ENCODE measurements around the gene SCIMP. TPM values are rescaled to one million over a fixed set of nuclear protein-coding genes. Genes with fewer than 3 reads are reported as not detected.
"Not testable (repeated sequence)": the region's sequence is repeated elsewhere in the genome, so short reads cannot be mapped to it uniquely, and the experiment has no call there.

Gene SCIMP
- total RNA-seq, 1 donor from 2014 or later, result 2.1 TPM

- Histone ChIP-seq H3K27me3 (ENCODE audit: control insufficient read depth in 3 of 3, insufficient read depth in 3 of 3, low read length in 3 of 3) (no peaks in the 10 kb centered on the region), H3K27ac (ENCODE audit: low read depth, low read length) (no peak overlapping the region), H3K9me3 (ENCODE audit: control insufficient read depth in 3 of 3, low read length in 3 of 3) (no peaks in the 10 kb centered on the region), H3K36me3 (ENCODE audit: control insufficient read depth in 3 of 3, insufficient read depth in 3 of 3, low read length in 3 of 3) (peaks cover 4 to 15% (median 9%) of the 10 kb centered on the region in 3 donors), H3K4me3 (ENCODE audit: low read length in 3 of 3) (no peak overlapping the region), H3K9ac (ENCODE audit: low read depth in 1 of 3, low read length in 3 of 3) (no peak overlapping the region), H3K4me1 (ENCODE audit: control insufficient read depth in 3 of 3, insufficient read depth in 3 of 3, low read length in 3 of 3) (no peaks in the 10 kb centered on the region)
Measured at GRCh38 chr17:5164436-5164835, 70.2 kb downstream of the SCIMP start.

GRCh38 chr17:5161793-5162192, 72.9 kb downstream of the SCIMP start:
- not testable (repeated sequence) for H3K9me3 ChIP-seq (ENCODE audit: control insufficient read depth in 3 of 3, low read length in 3 of 3); H3K27ac ChIP-seq (ENCODE audit: low read depth, low read length); H3K4me3 ChIP-seq (ENCODE audit: low read length in 3 of 3); H3K27me3 ChIP-seq (ENCODE audit: control insufficient read depth in 3 of 3, insufficient read depth in 3 of 3, low read length in 3 of 3); H3K9ac ChIP-seq (ENCODE audit: low read depth in 1 of 3, low read length in 3 of 3); H3K4me1 ChIP-seq (ENCODE audit: control insufficient read depth in 3 of 3, insufficient read depth in 3 of 3, low read length in 3 of 3)
- peaks cover 2 to 11% (median 4%) of the 10 kb centered on the region in 3 donors for H3K36me3 ChIP-seq (ENCODE audit: control insufficient read depth in 3 of 3, insufficient read depth in 3 of 3, low read length in 3 of 3)

GRCh38 chr17:5160702-5161101, 74.0 kb downstream of the SCIMP start:
- not testable (repeated sequence) for H3K4me3 ChIP-seq (ENCODE audit: low read length in 3 of 3); H3K27me3 ChIP-seq (ENCODE audit: control insufficient read depth in 3 of 3, insufficient read depth in 3 of 3, low read length in 3 of 3); H3K4me1 ChIP-seq (ENCODE audit: control insufficient read depth in 3 of 3, insufficient read depth in 3 of 3, low read length in 3 of 3); H3K27ac ChIP-seq (ENCODE audit: low read depth, low read length); H3K9me3 ChIP-seq (ENCODE audit: control insufficient read depth in 3 of 3, low read length in 3 of 3); H3K9ac ChIP-seq (ENCODE audit: low read depth in 1 of 3, low read length in 3 of 3)
- H3K36me3 ChIP-seq (ENCODE audit: control insufficient read depth in 3 of 3, insufficient read depth in 3 of 3, low read length in 3 of 3), result peaks cover 2 to 11% (median 4%) of the 10 kb centered on the region in 3 donors

Other genes starting within 250 kb of the SCIMP start
- 4.7 TPM for gene CAMTA2, start 247.2 kb downstream of the SCIMP start, total RNA-seq
- not detected for gene INCA1, start 237.3 kb downstream of the SCIMP start, total RNA-seq
- gene KIF1C, start 236.9 kb downstream of the SCIMP start, total RNA-seq, result 47.5 TPM
- gene SLC52A1, start 199.4 kb downstream of the SCIMP start, total RNA-seq, result not detected
- gene ZFP3, start 156.4 kb downstream of the SCIMP start, total RNA-seq, result 6.3 TPM
- gene ZNF232, start 123.0 kb downstream of the SCIMP start, total RNA-seq, result 6.8 TPM
- gene USP6, start 118.8 kb downstream of the SCIMP start, total RNA-seq, result 3.7 TPM
- 8.9 TPM for gene ZNF594, start 43.0 kb downstream of the SCIMP start, total RNA-seq
- gene RABEP1, start 47.4 kb upstream of the SCIMP start, total RNA-seq, result 26.6 TPM
- gene NUP88, start 184.8 kb upstream of the SCIMP start, total RNA-seq, result 46.4 TPM
- gene RPAIN, start 185.3 kb upstream of the SCIMP start, total RNA-seq, result 32.4 TPM
- 142 TPM for gene C1QBP, start 204.3 kb upstream of the SCIMP start, total RNA-seq
- 7.3 TPM for gene DHX33, start 234.1 kb upstream of the SCIMP start, total RNA-seq

All from skeletal muscle tissue (tissue), 4 donors.